Measurements from ENCODE around the gene NGDN.
A peak's percentile ranks its signal among the peaks of the same experiment; 100 is the strongest.

Gene NGDN

DNA sequence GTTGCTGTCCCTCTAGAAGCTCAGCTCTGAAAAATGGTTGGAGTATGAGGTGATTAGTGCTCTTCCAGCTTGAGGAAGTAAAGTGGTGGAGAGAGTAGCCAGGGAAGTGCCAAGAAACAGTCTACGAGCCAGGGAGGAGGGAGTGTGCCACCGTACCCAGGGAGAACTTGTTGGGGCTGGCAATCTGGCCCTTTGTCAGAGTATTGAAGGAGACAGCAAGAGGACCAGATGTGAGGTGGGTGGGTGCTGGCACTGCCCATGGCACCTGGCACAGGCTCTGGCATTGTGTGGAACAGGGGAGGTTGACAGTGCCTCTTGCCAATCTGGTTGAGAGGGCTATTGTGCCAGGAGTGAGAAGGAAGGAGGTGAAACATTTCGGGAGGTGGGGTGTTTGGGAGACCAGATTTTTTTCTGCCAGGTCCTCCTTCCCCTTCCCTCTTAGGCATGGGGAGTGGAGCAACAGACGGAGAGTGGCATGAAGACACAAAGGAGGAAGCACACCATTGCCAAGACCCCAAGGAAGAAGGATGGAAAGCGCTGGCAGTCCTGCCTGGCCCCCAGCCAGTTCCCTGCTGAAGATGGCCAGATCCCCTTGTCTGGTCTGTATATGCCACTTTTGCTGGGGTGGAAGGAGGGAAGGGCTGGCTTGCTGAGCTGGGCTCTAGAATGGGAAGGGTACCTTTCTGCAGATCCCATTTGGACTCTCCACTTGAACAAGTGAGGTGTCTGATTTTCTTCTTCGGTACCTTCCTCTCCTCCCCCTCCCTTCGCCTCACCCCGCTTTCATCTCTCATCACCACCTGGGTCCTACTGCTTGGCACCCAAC lies 44.5 kb downstream of the NGDN start:
- H3K9ac ChIP-seq (ENCODE audit: low read depth, low read length): no peak overlapping the region
- no peak overlapping the region for H3K27ac ChIP-seq (ENCODE audit: low read depth, low read length)
- H3K9me3 ChIP-seq (ENCODE audit: control insufficient read depth, insufficient read depth, low read length): no peaks in the 10 kb centered on the region
- no peaks in the 10 kb centered on the region for H3K36me3 ChIP-seq (ENCODE audit: control insufficient read depth, insufficient read depth, low read length)
- H3K4me3 ChIP-seq (ENCODE audit: low read depth, low read length): no peak overlapping the region
- H3K27me3 ChIP-seq (ENCODE audit: control insufficient read depth, insufficient read depth, low read length): no peaks in the 10 kb centered on the region
- peaks cover 19% of the 10 kb centered on the region for H3K4me1 ChIP-seq (ENCODE audit: control insufficient read depth, insufficient read depth, low read length)

DNA sequence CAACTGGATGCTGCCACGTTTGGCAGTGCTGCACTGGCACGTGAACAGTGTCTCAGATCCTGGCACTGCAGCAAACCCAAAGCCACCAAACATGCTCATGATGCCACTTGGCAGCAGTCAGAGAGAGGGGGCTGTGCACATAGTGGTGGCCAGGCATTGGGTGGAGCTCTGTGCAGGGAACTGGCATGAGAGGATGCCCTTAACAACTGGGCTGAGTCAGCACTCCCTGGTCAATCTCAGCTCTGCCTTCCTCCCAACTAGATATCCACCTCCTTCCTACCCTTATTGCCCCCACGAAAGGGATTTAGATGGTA lies 45.1 kb downstream of the NGDN start:
- H3K4me1 ChIP-seq (ENCODE audit: control insufficient read depth, insufficient read depth, low read length): peaks cover 25% of the 10 kb centered on the region
- no peak overlapping the region for H3K27ac ChIP-seq (ENCODE audit: low read depth, low read length)
- H3K9ac ChIP-seq (ENCODE audit: low read depth, low read length): no peak overlapping the region
- no peak overlapping the region for H3K4me3 ChIP-seq (ENCODE audit: low read depth, low read length)
- no peaks in the 10 kb centered on the region for H3K9me3 ChIP-seq (ENCODE audit: control insufficient read depth, insufficient read depth, low read length)
- no peaks in the 10 kb centered on the region for H3K27me3 ChIP-seq (ENCODE audit: control insufficient read depth, insufficient read depth, low read length)
- H3K36me3 ChIP-seq (ENCODE audit: control insufficient read depth, insufficient read depth, low read length): no peaks in the 10 kb centered on the region

GRCh38 chr14:23517650-23518326 lies 48.3 kb downstream of the NGDN start:
- Histone ChIP-seq H3K27ac (ENCODE audit: low read depth, low read length) (no peak overlapping the region), H3K27me3 (ENCODE audit: control insufficient read depth, insufficient read depth, low read length) (no peaks in the 10 kb centered on the region), H3K36me3 (ENCODE audit: control insufficient read depth, insufficient read depth, low read length) (peaks cover 3% of the 10 kb centered on the region; the same call in 1 of the 2 replicates), H3K9ac (ENCODE audit: low read depth, low read length) (no peak overlapping the region), H3K9me3 (ENCODE audit: control insufficient read depth, insufficient read depth, low read length) (no peaks in the 10 kb centered on the region), H3K4me3 (ENCODE audit: low read depth, low read length) (no peak overlapping the region), H3K4me1 (ENCODE audit: control insufficient read depth, insufficient read depth, low read length) (peaks cover 28% of the 10 kb centered on the region)

DNA sequence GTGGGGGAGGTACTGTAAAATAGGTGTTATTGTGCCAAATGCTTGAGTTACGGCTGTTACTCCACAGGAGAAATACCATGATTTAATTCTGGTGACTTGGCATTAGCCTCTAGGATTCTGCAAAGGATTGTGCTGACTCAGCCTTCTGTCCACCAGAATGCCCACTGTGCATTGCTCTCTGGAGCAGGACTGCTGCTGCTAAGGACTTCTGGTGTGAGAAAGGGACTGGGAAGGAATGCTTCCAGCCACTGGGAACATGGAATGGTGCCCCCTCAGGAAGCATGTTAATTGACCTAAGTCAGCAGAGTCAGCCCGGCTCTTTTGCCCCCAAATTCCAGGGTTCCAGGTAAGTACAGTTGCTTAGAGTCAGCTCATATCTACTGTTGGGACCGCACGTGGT lies 49.2 kb downstream of the NGDN start:
- no peak overlapping the region for H3K9ac ChIP-seq (ENCODE audit: low read depth, low read length)
- peak overlapping the region; percentile 37 for H3K27ac ChIP-seq (ENCODE audit: low read depth, low read length)
- no peak overlapping the region for H3K4me3 ChIP-seq (ENCODE audit: low read depth, low read length)
- H3K4me1 ChIP-seq (ENCODE audit: control insufficient read depth, insufficient read depth, low read length): peaks cover 28% of the 10 kb centered on the region
- peaks cover 8% of the 10 kb centered on the region; the same call in 1 of the 2 replicates for H3K36me3 ChIP-seq (ENCODE audit: control insufficient read depth, insufficient read depth, low read length)
- H3K27me3 ChIP-seq (ENCODE audit: control insufficient read depth, insufficient read depth, low read length): no peaks in the 10 kb centered on the region
- H3K9me3 ChIP-seq (ENCODE audit: control insufficient read depth, insufficient read depth, low read length): no peaks in the 10 kb centered on the region

DNA sequence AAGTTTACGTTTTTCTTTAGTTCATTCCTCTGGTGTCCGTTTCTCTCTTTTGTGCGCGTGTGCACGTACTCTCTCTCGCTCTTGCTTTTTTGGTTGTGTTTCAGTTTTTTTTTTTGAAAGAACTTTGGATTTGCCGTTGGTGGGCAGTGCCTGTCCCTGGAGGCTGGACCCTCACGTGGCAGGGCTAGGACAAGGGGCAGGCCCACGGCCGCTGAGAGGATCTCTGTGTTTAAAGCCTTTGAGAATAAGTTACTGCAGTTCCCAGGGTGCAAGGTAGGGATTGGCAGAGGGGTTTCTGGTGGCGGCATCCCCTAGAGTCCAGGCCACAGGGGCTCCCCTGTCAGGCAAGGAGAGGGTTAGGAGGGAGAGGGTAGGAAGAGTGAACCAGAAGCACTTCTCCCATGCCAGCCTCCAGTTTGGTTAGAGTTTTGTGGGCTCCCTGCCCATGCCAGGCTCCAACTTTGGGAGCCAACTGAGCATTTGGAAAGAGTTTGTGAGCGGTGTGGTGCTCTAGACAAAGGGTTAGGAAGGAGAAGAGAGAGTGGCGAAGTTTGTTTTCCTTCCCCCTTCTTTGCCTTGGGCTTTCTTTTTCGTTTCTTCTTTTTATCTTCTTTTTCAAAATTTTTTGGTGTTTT lies 51.5 kb downstream of the NGDN start:
- Histone ChIP-seq H3K27me3 (ENCODE audit: control insufficient read depth, insufficient read depth, low read length) (no peaks in the 10 kb centered on the region), H3K9me3 (ENCODE audit: control insufficient read depth, insufficient read depth, low read length) (no peaks in the 10 kb centered on the region), H3K9ac (ENCODE audit: low read depth, low read length) (no peak overlapping the region), H3K4me1 (ENCODE audit: control insufficient read depth, insufficient read depth, low read length) (peaks cover 28% of the 10 kb centered on the region), H3K27ac (ENCODE audit: low read depth, low read length) (no peak overlapping the region), H3K36me3 (ENCODE audit: control insufficient read depth, insufficient read depth, low read length) (peaks cover 22% of the 10 kb centered on the region), H3K4me3 (ENCODE audit: low read depth, low read length) (no peak overlapping the region)

DNA sequence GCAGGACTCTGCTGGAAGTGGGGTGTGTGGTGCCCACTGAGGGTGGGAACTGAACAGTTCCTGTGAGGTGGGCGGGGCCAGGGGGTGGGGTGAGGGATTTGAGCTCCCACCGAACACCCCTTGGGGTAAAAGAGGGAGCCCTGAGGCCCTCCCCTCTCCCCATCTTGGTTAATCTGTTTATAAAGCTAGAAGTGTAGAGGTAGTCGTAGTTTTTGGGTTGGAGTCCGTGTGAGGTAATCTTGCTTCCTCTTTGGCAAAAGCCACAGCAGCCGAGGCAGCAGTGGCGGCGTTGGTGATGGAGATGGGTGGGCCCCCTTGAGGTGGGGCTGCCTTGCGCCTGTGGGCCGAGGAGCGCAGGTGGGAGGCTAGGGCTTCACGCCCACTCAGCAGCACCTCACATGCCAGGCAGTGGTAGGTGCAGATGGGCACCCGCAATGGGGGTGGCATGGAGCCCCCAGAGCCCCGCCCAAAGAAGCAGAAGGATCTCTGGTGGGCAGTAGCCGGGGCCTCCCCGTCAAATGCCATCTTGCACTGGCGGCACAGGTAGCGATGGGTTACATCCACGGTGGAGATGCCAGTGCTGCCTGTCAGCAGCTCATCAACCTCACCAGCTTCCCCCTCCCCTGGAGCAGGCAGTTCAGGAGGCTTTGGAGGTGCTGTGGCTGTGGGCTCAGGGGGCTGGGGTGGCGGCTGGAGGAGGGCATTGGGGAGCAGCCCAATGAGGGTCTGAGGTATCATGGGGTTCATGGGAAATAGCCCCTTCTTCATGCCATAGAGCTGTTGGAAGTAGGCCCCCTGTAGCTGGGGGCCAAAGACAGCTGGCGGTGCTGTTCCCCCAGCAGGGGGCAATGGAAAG lies 52.5 kb downstream of the NGDN start:
- Histone ChIP-seq H3K9me3 (ENCODE audit: control insufficient read depth, insufficient read depth, low read length) (no peaks in the 10 kb centered on the region), H3K4me3 (ENCODE audit: low read depth, low read length) (no peak overlapping the region), H3K9ac (ENCODE audit: low read depth, low read length) (no peak overlapping the region), H3K4me1 (ENCODE audit: control insufficient read depth, insufficient read depth, low read length) (peaks cover 28% of the 10 kb centered on the region), H3K27ac (ENCODE audit: low read depth, low read length) (no peak overlapping the region), H3K36me3 (ENCODE audit: control insufficient read depth, insufficient read depth, low read length) (peaks cover 32% of the 10 kb centered on the region), H3K27me3 (ENCODE audit: control insufficient read depth, insufficient read depth, low read length) (no peaks in the 10 kb centered on the region)

DNA sequence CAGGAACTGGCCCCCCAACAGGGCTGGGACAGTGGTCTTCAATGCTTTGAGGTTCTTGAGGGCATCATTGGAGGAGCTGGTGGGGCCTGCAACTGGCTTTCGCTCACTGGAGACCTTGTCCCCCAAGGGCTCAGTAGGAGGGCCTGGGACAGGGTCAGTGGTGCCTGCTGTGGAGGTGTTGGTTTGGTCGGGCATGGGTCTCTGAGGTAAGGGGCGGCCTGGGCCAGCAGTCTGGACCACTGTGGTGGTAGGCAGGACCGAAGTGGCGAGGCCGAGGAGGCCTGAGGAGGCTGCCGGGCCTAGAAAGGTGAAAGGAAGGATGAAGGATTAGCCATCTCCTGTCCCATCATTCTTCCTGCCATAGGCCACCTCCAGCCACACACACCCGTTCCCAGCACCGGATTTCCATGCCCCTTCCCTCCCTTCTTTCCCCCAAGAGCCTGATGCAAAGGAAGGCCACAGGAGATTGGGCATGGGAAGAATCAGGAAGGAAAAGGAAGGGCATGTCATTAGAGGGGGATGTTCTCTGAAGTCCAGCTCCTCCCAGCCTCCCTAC lies 53.2 kb downstream of the NGDN start:
- peaks cover 38% of the 10 kb centered on the region for H3K36me3 ChIP-seq (ENCODE audit: control insufficient read depth, insufficient read depth, low read length)
- no peaks in the 10 kb centered on the region for H3K9me3 ChIP-seq (ENCODE audit: control insufficient read depth, insufficient read depth, low read length)

GRCh38 chr14:23523229-23524016 lies 53.9 kb downstream of the NGDN start:
- H3K27me3 ChIP-seq (ENCODE audit: control insufficient read depth, insufficient read depth, low read length): no peaks in the 10 kb centered on the region
- no peak overlapping the region for H3K9ac ChIP-seq (ENCODE audit: low read depth, low read length)
- peaks cover 44% of the 10 kb centered on the region for H3K36me3 ChIP-seq (ENCODE audit: control insufficient read depth, insufficient read depth, low read length)
- no peaks in the 10 kb centered on the region for H3K9me3 ChIP-seq (ENCODE audit: control insufficient read depth, insufficient read depth, low read length)
- peaks cover 25% of the 10 kb centered on the region for H3K4me1 ChIP-seq (ENCODE audit: control insufficient read depth, insufficient read depth, low read length)
- H3K27ac ChIP-seq (ENCODE audit: low read depth, low read length): no peak overlapping the region
- no peak overlapping the region for H3K4me3 ChIP-seq (ENCODE audit: low read depth, low read length)

More for the DNA sequence above, 53.2 kb downstream of the NGDN start:
- Histone ChIP-seq H3K27me3 (ENCODE audit: control insufficient read depth, insufficient read depth, low read length) (no peaks in the 10 kb centered on the region), H3K27ac (ENCODE audit: low read depth, low read length) (no peak overlapping the region), H3K9ac (ENCODE audit: low read depth, low read length) (no peak overlapping the region), H3K4me1 (ENCODE audit: control insufficient read depth, insufficient read depth, low read length) (peaks cover 28% of the 10 kb centered on the region), H3K4me3 (ENCODE audit: low read depth, low read length) (no peak overlapping the region)

- no peaks in the 10 kb centered on the region for H3K9me3 ChIP-seq (ENCODE audit: control insufficient read depth, insufficient read depth, low read length)
- H3K27me3 ChIP-seq (ENCODE audit: control insufficient read depth, insufficient read depth, low read length): no peaks in the 10 kb centered on the region
- peaks cover 14% of the 10 kb centered on the region; the same call in 1 of the 2 replicates for H3K4me1 ChIP-seq (ENCODE audit: control insufficient read depth, insufficient read depth, low read length)
- H3K4me3 ChIP-seq (ENCODE audit: low read depth, low read length): no peak overlapping the region
- H3K36me3 ChIP-seq (ENCODE audit: control insufficient read depth, insufficient read depth, low read length): peaks cover 57% of the 10 kb centered on the region
- H3K9ac ChIP-seq (ENCODE audit: low read depth, low read length): no peak overlapping the region
- no peak overlapping the region for H3K27ac ChIP-seq (ENCODE audit: low read depth, low read length)
Measured at GRCh38 chr14:23524954-23525353, 55.5 kb downstream of the NGDN start.

DNA sequence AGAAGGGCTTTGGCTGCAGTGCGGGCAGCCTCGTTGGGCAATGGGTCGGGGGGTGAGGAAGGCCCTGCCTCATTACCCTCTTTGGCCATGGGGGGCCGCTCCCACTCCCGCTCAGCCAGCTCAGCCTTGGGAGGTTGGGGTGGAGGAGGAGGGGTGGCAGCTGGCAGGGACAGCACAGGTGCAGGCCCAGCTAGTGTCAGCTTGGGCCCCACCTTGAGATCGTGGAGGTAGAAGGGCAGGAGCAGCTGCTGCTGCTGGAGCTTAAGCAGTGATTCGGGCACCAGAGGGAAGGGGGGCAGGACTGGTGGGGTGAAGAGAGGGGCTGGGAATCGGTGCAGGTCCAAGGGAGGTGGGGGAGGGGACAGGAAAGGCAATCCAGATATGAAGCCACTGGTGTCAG lies 56.1 kb downstream of the NGDN start:
- no peak overlapping the region for H3K9ac ChIP-seq (ENCODE audit: low read depth, low read length)
- peaks cover 9% of the 10 kb centered on the region; the same call in 1 of the 2 replicates for H3K4me1 ChIP-seq (ENCODE audit: control insufficient read depth, insufficient read depth, low read length)
- H3K9me3 ChIP-seq (ENCODE audit: control insufficient read depth, insufficient read depth, low read length): no peaks in the 10 kb centered on the region
- peaks cover 63% of the 10 kb centered on the region for H3K36me3 ChIP-seq (ENCODE audit: control insufficient read depth, insufficient read depth, low read length)
- no peak overlapping the region for H3K4me3 ChIP-seq (ENCODE audit: low read depth, low read length)
- no peaks in the 10 kb centered on the region for H3K27me3 ChIP-seq (ENCODE audit: control insufficient read depth, insufficient read depth, low read length)
- no peak overlapping the region for H3K27ac ChIP-seq (ENCODE audit: low read depth, low read length)
